Ramos (cell line): ENCODE results near the gene ZNF416.

ENCODE experiments used
- in situ Hi-C: fragments of 300-500 bp; cut with MboI; formaldehyde crosslinking; loops from one replicate; pipeline ENCODE4 v1.14.3; 2022; ENCODE audit warnings: low sequenced_read_pairs; ENCODE audit not compliant: unreplicated experiment

ZNF416 gene

GRCh38 chr19:57578487-57579205, at the start of gene ZNF416:
Gene ZNF416 (minus strand): TSS chr19:57578911. CDS start chr19:57578704, 207 bp downstream.
- in situ Hi-C loops = no loop called here

GRCh38 chr19:57623091-57623490, 44.4 kb upstream of the ZNF416 start:
- in situ Hi-C loops = no loop called here

GRCh38 chr19:57620673-57621348, 42.1 kb upstream of the ZNF416 start:
- in situ Hi-C loops = no loop called here

GRCh38 chr19:57615346-57615745, 36.6 kb upstream of the ZNF416 start:
- in situ Hi-C loops = no loop called here

- in situ Hi-C loops = no loop called here
These were observed 35.4 kb upstream of the ZNF416 start, which contains the start of gene ZNF134 for GRCh38 chr19:57613941-57614743. Gene ZNF134 (plus strand): TSS chr19:57614242. CDS start chr19:57619469, 5,227 bp downstream.

- in situ Hi-C loops = no loop called here
These were observed 32.4 kb upstream of the ZNF416 start for GRCh38 chr19:57611113-57611512.

GRCh38 chr19:57606931-57607330, 28.2 kb upstream of the ZNF416 start:
- in situ Hi-C loops = no loop called here

- in situ Hi-C loops = no loop called here
These were observed 21.2 kb upstream of the ZNF416 start, which contains the start of gene ZNF530 for GRCh38 chr19:57599761-57600383. Gene ZNF530 (plus strand): TSS chr19:57599885. CDS start chr19:57604346, 4,461 bp downstream.

- in situ Hi-C loops = no loop called here
These were observed 20.7 kb upstream of the ZNF416 start for GRCh38 chr19:57599377-57599760.

- in situ Hi-C loops = no loop called here
These were observed 8.8 kb upstream of the ZNF416 start for GRCh38 chr19:57587529-57587928.

GRCh38 chr19:57583521-57584416, 5.1 kb upstream of the ZNF416 start, which contains the start of gene ZIK1:
Gene ZIK1 (plus strand): TSS chr19:57584145. CDS start chr19:57584357, 212 bp downstream.
- in situ Hi-C loops = no loop called here

GRCh38 chr19:57583104-57583520, 4.4 kb upstream of the ZNF416 start:
- in situ Hi-C loops = no loop called here

GRCh38 chr19:57576661-57577060, 2.0 kb downstream of the ZNF416 start:
- in situ Hi-C loops = no loop called here

GRCh38 chr19:57572415-57572947, 6.2 kb downstream of the ZNF416 start:
- in situ Hi-C loops = no loop called here

GRCh38 chr19:57570707-57571106, 8.0 kb downstream of the ZNF416 start:
- in situ Hi-C loops = no loop called here

GRCh38 chr19:57566396-57567265, 12.1 kb downstream of the ZNF416 start:
- in situ Hi-C loops = no loop called here

GRCh38 chr19:57563547-57563946, 15.2 kb downstream of the ZNF416 start:
- in situ Hi-C loops = no loop called here

GRCh38 chr19:57560049-57560491, 18.6 kb downstream of the ZNF416 start:
- in situ Hi-C loops = no loop called here
